GM23338 (cell line): ENCODE measurements around the gene IL24. TPM values are rescaled to one million over a fixed set of nuclear protein-coding genes. Genes with fewer than 3 reads are reported as not detected.

ENCODE experiments used
- ATAC-seq: fragments of 200-7000 bp; cut with Tn5 transposase; 3 replicates; pipeline ENCODE4 v1.9.1; 2020
- DNase-seq: peaks from one replicate; pipeline ENCODE4 v3.0.0-alpha.2; 2015; ENCODE audit warnings: low spot score
- H2AFZ ChIP-seq: fragments of 200-600 bp; sonication (generic); 2 replicates; pipeline ENCODE4 v1.8.0; 2016; ENCODE audit warnings: antibody characterized with exemption, mild to moderate bottlenecking, moderate library complexity
- H3F3A ChIP-seq: fragments of 200-600 bp; sonication (generic); replicated peaks from 2 replicates; pipeline ENCODE4 v1.8.0; 2017; ENCODE audit warnings: antibody characterized with exemption, mixed run types, low read depth
- H3K27ac ChIP-seq: fragments of 200-600 bp; sonication (generic); 2 replicates; pipeline ENCODE4 v1.6.1; 2016; ENCODE audit warnings: low read depth
- H3K27me3 ChIP-seq: fragments of 200-600 bp; sonication (generic); 2 replicates; pipeline ENCODE4 v1.8.0; 2016; ENCODE audit warnings: mild to moderate bottlenecking, mixed run types, moderate library complexity; ENCODE audit not compliant: insufficient read depth
- H3K36me3 ChIP-seq: fragments of 200-600 bp; sonication (generic); 2 replicates; pipeline ENCODE4 v1.8.0; 2016; ENCODE audit warnings: mild to moderate bottlenecking; ENCODE audit not compliant: insufficient read depth
- H3K4me1 ChIP-seq: fragments of 200-600 bp; sonication (generic); 2 replicates; pipeline ENCODE4 v1.8.0; 2016; ENCODE audit warnings: mild to moderate bottlenecking, moderate library complexity; ENCODE audit not compliant: insufficient read depth
- H3K4me2 ChIP-seq: fragments of 200-600 bp; sonication (generic); 2 replicates; pipeline ENCODE4 v1.7.1; 2017; ENCODE audit warnings: mixed run types
- H3K4me3 ChIP-seq: fragments of 200-600 bp; sonication (generic); 2 replicates; pipeline ENCODE4 v1.6.1; 2016; ENCODE audit warnings: mixed run types
- H3K79me2 ChIP-seq: fragments of 200-600 bp; sonication (generic); replicated peaks from 2 replicates; pipeline ENCODE4 v1.8.0; 2017; ENCODE audit warnings: mild to moderate bottlenecking; ENCODE audit not compliant: insufficient read depth
- H3K9me2 ChIP-seq: fragments of 200-600 bp; sonication (generic); 2 replicates; pipeline ENCODE4 v1.8.0; 2017; ENCODE audit not compliant: insufficient read depth
- H4K20me1 ChIP-seq: fragments of 200-600 bp; sonication (generic); replicated peaks from 2 replicates; pipeline ENCODE4 v1.8.0; 2017; ENCODE audit warnings: mild to moderate bottlenecking; ENCODE audit not compliant: insufficient read depth
- H3K27ac Mint-ChIP-seq: 2 replicates; pipeline ENCODE4 v1.8.0; 2020; ENCODE audit warnings: inconsistent platforms, mild to moderate bottlenecking, moderate library complexity, mixed read lengths
- H3K27me3 Mint-ChIP-seq: 3 replicates; pipeline ENCODE4 v1.8.0; 2022; ENCODE audit warnings: low read depth, mild to moderate bottlenecking, moderate library complexity, mixed read lengths, inconsistent platforms; ENCODE audit not compliant: insufficient read depth, poor library complexity
- H3K36me3 Mint-ChIP-seq: 3 replicates; pipeline ENCODE4 v1.8.0; 2021; ENCODE audit warnings: low read depth, mild to moderate bottlenecking, inconsistent platforms, moderate library complexity, mixed read lengths
- H3K4me1 Mint-ChIP-seq: 3 replicates; pipeline ENCODE4 v1.8.0; 2020; ENCODE audit warnings: mild to moderate bottlenecking, inconsistent platforms, mixed read lengths
- H3K4me3 Mint-ChIP-seq: 3 replicates; pipeline ENCODE4 v1.8.0; 2021; ENCODE audit warnings: moderate library complexity, mild to moderate bottlenecking, inconsistent platforms, mixed read lengths
- H3K9me3 Mint-ChIP-seq: 3 replicates; pipeline ENCODE4 v1.8.0; 2020; ENCODE audit warnings: moderate library complexity, mild to moderate bottlenecking, inconsistent platforms, mixed read lengths
- CREB1 ChIP-seq: fragments of 250-450 bp; sonication (Bioruptor Pico); IDR thresholded peaks from 2 replicates; pipeline ENCODE4 v1.5.0; 2020; ENCODE audit warnings: low read depth, mild to moderate bottlenecking, moderate library complexity
- CTCF ChIP-seq, 2 experiments: fragments of 200-600 bp in 1 of 2; sonication (generic) in 1 of 2; conservative IDR thresholded peaks; 2 replicates each; pipeline versions ENCODE4 v1.5.1 to v1.6.1; 2016 to 2017; ENCODE audit warnings: antibody characterized with exemption in 2 of 2, low read depth in 2 of 2, mild to moderate bottlenecking in 2 of 2, moderate library complexity in 1 of 2
- EZH2 ChIP-seq: fragments of 200-600 bp; sonication (generic); IDR thresholded peaks from one replicate; pipeline ENCODE4 v1.8.0; 2017; ENCODE audit warnings: antibody characterized with exemption, mild to moderate bottlenecking, low read depth; ENCODE audit not compliant: unreplicated experiment
- EZH2phosphoT487 ChIP-seq: fragments of 200-600 bp; sonication (generic); IDR thresholded peaks from one replicate; pipeline ENCODE4 v1.8.1; 2018; ENCODE audit warnings: antibody characterized with exemption; ENCODE audit not compliant: unreplicated experiment
- JUNB ChIP-seq: IDR thresholded peaks from one replicate; pipeline ENCODE4 v1.6.1; 2016; ENCODE audit warnings: antibody characterized with exemption; ENCODE audit not compliant: unreplicated experiment
- NANOG ChIP-seq: IDR thresholded peaks from 2 replicates; pipeline ENCODE4 v1.6.1; 2016; ENCODE audit warnings: antibody characterized with exemption, borderline replicate concordance
- POLR2AphosphoS5 ChIP-seq: IDR thresholded peaks from 2 replicates; pipeline ENCODE4 v1.6.1; 2016; ENCODE audit warnings: antibody characterized with exemption, low read depth
- REST ChIP-seq: IDR thresholded peaks from one replicate; pipeline ENCODE4 v1.6.1; 2018; ENCODE audit warnings: antibody characterized with exemption; ENCODE audit not compliant: unreplicated experiment
- STAT1 ChIP-seq: IDR thresholded peaks from one replicate; pipeline ENCODE4 v1.6.1; 2016; ENCODE audit warnings: antibody characterized with exemption; ENCODE audit not compliant: unreplicated experiment
- ZNF114 ChIP-seq: fragments of 250-450 bp; sonication (Bioruptor Pico); IDR thresholded peaks from 2 replicates; pipeline ENCODE4 v1.5.0; 2020; ENCODE audit warnings: mild to moderate bottlenecking, moderate library complexity
- ZNF331 ChIP-seq: fragments of 250-450 bp; sonication (Bioruptor Pico); IDR thresholded peaks from 2 replicates; pipeline ENCODE4 v1.5.0; 2020; ENCODE audit warnings: low read depth, mild to moderate bottlenecking, moderate library complexity
- polyA plus RNA-seq: library from polyadenylated mRNA; unstranded; fragments of >200 nt; fragmentation: Nextera tagmentation; extraction: Ambion mirVana; gene quantifications from 2 replicates; pipeline ENCODE4 v1.2.1, GENCODE V29; 2016
- total RNA-seq: library from RNA; depleted of rRNA; stranded (reverse); fragments of >200 nt; shearing (Covaris generic); gene quantifications from 2 replicates; pipeline ENCODE4 v1.2.3, GENCODE V29; 2014
- TF ChIP-seq, protein P1 (sequence below): IDR thresholded peaks from 2 replicates; pipeline ENCODE4 v1.6.1; 2016; ENCODE audit warnings: antibody characterized with exemption
- TF ChIP-seq, protein P2 (sequence below): fragments of 250-450 bp; sonication (Bioruptor Pico); IDR thresholded peaks from 2 replicates; pipeline ENCODE4 v1.5.0; 2020; ENCODE audit warnings: mild to moderate bottlenecking, moderate library complexity

Gene IL24
- total and polyA plus RNA-seq, 2 experiments from 2014 or later = not detected

- no peak for ATAC-seq
- no peak overlapping the region for H3K4me3 ChIP-seq
- no peaks in the 10 kb centered on the region for H3K79me2 ChIP-seq
- peaks cover 18% of the 10 kb centered on the region for H3K4me1 ChIP-seq
- no peaks in the 10 kb centered on the region for H3K27me3 ChIP-seq
- no peak overlapping the region for H3K27ac ChIP-seq
- 0 out of 2 replicates have a peak, but pooled peaks cover 5% of the 10 kb centered on the region for H3K9me2 ChIP-seq
- no peaks in the 10 kb centered on the region for H3F3A ChIP-seq
- H3K36me3 ChIP-seq = no peaks in the 10 kb centered on the region; the same call in 1 of the 2 replicates
- no peak overlapping the region for H3K4me2 ChIP-seq
- TF ChIP-seq NANOG (no peak), JUNB (no peak), CREB1 (no peak), EZH2phosphoT487 (no peak), EZH2 (no peak), ZNF331 (CRISPR knock-in tag) (no peak), CTCF (conservative IDR thresholded peaks at IDR 0.05; ENCODE audit: low read depth in 2 of 2) (no peak), POLR2AphosphoS5 (no peak), REST (no peak), STAT1 (no peak), ZNF114 (CRISPR knock-in tag) (no peak)
- TF ChIP-seq, protein P1, sequence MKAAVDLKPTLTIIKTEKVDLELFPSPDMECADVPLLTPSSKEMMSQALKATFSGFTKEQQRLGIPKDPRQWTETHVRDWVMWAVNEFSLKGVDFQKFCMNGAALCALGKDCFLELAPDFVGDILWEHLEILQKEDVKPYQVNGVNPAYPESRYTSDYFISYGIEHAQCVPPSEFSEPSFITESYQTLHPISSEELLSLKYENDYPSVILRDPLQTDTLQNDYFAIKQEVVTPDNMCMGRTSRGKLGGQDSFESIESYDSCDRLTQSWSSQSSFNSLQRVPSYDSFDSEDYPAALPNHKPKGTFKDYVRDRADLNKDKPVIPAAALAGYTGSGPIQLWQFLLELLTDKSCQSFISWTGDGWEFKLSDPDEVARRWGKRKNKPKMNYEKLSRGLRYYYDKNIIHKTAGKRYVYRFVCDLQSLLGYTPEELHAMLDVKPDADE = no peak
- TF ChIP-seq, protein P2, sequence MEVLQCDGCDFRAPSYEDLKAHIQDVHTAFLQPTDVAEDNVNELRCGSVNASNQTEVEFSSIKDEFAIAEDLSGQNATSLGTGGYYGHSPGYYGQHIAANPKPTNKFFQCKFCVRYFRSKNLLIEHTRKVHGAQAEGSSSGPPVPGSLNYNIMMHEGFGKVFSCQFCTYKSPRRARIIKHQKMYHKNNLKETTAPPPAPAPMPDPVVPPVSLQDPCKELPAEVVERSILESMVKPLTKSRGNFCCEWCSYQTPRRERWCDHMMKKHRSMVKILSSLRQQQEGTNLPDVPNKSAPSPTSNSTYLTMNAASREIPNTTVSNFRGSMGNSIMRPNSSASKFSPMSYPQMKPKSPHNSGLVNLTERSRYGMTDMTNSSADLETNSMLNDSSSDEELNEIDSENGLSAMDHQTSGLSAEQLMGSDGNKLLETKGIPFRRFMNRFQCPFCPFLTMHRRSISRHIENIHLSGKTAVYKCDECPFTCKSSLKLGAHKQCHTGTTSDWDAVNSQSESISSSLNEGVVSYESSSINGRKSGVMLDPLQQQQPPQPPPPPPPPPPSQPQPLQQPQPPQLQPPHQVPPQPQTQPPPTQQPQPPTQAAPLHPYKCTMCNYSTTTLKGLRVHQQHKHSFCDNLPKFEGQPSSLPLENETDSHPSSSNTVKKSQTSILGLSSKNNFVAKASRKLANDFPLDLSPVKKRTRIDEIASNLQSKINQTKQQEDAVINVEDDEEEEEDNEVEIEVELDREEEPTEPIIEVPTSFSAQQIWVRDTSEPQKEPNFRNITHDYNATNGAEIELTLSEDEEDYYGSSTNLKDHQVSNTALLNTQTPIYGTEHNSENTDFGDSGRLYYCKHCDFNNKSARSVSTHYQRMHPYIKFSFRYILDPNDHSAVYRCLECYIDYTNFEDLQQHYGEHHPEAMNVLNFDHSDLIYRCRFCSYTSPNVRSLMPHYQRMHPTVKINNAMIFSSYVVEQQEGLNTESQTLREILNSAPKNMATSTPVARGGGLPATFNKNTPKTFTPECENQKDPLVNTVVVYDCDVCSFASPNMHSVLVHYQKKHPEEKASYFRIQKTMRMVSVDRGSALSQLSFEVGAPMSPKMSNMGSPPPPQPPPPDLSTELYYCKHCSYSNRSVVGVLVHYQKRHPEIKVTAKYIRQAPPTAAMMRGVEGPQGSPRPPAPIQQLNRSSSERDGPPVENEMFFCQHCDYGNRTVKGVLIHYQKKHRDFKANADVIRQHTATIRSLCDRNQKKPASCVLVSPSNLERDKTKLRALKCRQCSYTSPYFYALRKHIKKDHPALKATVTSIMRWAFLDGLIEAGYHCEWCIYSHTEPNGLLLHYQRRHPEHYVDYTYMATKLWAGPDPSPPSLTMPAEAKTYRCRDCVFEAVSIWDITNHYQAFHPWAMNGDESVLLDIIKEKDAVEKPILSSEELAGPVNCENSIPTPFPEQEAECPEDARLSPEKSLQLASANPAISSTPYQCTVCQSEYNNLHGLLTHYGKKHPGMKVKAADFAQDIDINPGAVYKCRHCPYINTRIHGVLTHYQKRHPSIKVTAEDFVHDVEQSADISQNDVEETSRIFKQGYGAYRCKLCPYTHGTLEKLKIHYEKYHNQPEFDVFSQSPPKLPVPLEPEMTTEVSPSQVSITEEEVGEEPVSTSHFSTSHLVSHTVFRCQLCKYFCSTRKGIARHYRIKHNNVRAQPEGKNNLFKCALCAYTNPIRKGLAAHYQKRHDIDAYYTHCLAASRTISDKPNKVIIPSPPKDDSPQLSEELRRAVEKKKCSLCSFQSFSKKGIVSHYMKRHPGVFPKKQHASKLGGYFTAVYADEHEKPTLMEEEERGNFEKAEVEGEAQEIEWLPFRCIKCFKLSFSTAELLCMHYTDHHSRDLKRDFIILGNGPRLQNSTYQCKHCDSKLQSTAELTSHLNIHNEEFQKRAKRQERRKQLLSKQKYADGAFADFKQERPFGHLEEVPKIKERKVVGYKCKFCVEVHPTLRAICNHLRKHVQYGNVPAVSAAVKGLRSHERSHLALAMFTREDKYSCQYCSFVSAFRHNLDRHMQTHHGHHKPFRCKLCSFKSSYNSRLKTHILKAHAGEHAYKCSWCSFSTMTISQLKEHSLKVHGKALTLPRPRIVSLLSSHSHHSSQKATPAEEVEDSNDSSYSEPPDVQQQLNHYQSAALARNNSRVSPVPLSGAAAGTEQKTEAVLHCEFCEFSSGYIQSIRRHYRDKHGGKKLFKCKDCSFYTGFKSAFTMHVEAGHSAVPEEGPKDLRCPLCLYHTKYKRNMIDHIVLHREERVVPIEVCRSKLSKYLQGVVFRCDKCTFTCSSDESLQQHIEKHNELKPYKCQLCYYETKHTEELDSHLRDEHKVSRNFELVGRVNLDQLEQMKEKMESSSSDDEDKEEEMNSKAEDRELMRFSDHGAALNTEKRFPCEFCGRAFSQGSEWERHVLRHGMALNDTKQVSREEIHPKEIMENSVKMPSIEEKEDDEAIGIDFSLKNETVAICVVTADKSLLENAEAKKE (CRISPR knock-in tag) = no peak
- peaks cover 19% of the 10 kb centered on the region for H3K4me1 Mint-ChIP-seq
- no peak overlapping the region for H2AFZ ChIP-seq
- no peak overlapping the region for H3K27ac Mint-ChIP-seq
- H3K4me3 Mint-ChIP-seq = no peak overlapping the region
- no peaks in the 10 kb centered on the region for H4K20me1 ChIP-seq
- no peaks in the 10 kb centered on the region; the same call in 2 of the 3 replicates for H3K9me3 Mint-ChIP-seq
- no peaks in the 10 kb centered on the region for H3K36me3 Mint-ChIP-seq
- no peaks in the 10 kb centered on the region for H3K27me3 Mint-ChIP-seq
- DNase-seq = no peak
These were observed 9.5 kb upstream of the IL24 start for GRCh38 chr1:206887701-206888100.
